Stomach (tissue), 4 donors: Measurements from ENCODE around the gene UAP1L1.
"Not testable (repeated sequence)": the region's sequence is repeated elsewhere in the genome, so short reads cannot be mapped to it uniquely, and the experiment has no call there.

Experiments used
- CTCF ChIP-seq, 7 experiments: fragments of 450-650 bp in 4 of 7; fragments of 200-600 bp in 3 of 7; sonication (generic) in 3 of 7; IDR thresholded peaks; one replicate each; pipeline ENCODE4 v1.5.1; 2016 to 2019; ENCODE audit warnings: antibody characterized with exemption in 7 of 7, control low read depth in 2 of 7, mild to moderate bottlenecking in 1 of 7
- POLR2A ChIP-seq, 4 donors: fragments of 450-650 bp; IDR thresholded peaks; one replicate each; pipeline ENCODE4 v1.6.1; 2016; ENCODE audit warnings: antibody characterized with exemption in 4 of 4, control low read depth in 2 of 4, mild to moderate bottlenecking in 1 of 4, moderate library complexity in 1 of 4

GRCh38 chr9:137062798-137063197 lies 14.5 kb upstream of the UAP1L1 start:
- TF ChIP-seq CTCF, POLR2A (IDR thresholded peaks at IDR 0.05): not testable (repeated sequence)
